Aorta (tissue), 5 donors: ENCODE measurements around the gene RALGPS2. TPM values are rescaled to one million over a fixed set of nuclear protein-coding genes. Genes with fewer than 3 reads are reported as not detected.

ENCODE experiments used
- ATAC-seq: fragments of 200-7000 bp; cut with Tn5 transposase; one replicate; pipeline ENCODE4 v1.9.1; 2022; ENCODE audit warnings: moderate library complexity; ENCODE audit not compliant: low FRiP score
- DNase-seq, 2 donors: peaks; one replicate each; pipeline ENCODE4 v3.0.0-alpha.2; 2020
- H3K27ac ChIP-seq, 2 donors: one replicate each; pipeline ENCODE4 v1.5.1; 2013; ENCODE audit warnings: low read length in 2 of 2, mild to moderate bottlenecking in 2 of 2, moderate library complexity in 2 of 2, control low read depth in 1 of 2, inconsistent platforms in 1 of 2, low read depth in 1 of 2
- H3K27me3 ChIP-seq, 2 donors: one replicate each; pipeline ENCODE4 v1.6.1; 2013; ENCODE audit warnings: control low read depth in 1 of 2, low read length in 1 of 2, mild to moderate bottlenecking in 1 of 2, moderate library complexity in 1 of 2; ENCODE audit not compliant: insufficient read depth in 2 of 2, control insufficient read depth in 1 of 2
- H3K36me3 ChIP-seq, 2 donors: one replicate each; pipeline ENCODE4 v1.6.1; 2013; ENCODE audit warnings: control low read depth in 1 of 2, low read length in 1 of 2, mild to moderate bottlenecking in 1 of 2; ENCODE audit not compliant: insufficient read depth in 2 of 2, control insufficient read depth in 1 of 2
- H3K4me1 ChIP-seq, 2 donors: one replicate each; pipeline ENCODE4 v1.6.1; 2013; ENCODE audit warnings: low read length in 2 of 2, control low read depth in 1 of 2, mild to moderate bottlenecking in 1 of 2, moderate library complexity in 1 of 2; ENCODE audit not compliant: insufficient read depth in 2 of 2, control insufficient read depth in 1 of 2
- H3K4me3 ChIP-seq, 2 donors: one replicate each; pipeline ENCODE4 v1.5.1; 2013; ENCODE audit warnings: low read length in 2 of 2, control low read depth in 1 of 2, mild to moderate bottlenecking in 1 of 2
- H3K9me3 ChIP-seq: one replicate; pipeline ENCODE4 v1.6.1; 2013; ENCODE audit warnings: mild to moderate bottlenecking, low read length; ENCODE audit not compliant: control insufficient read depth
- whole genome bisulfite sequencing, 2 donors: extraction: QIAGEN DNeasy Blood & Tissue Kit; methylation state at CpG; one replicate each; pipeline ENCODE4 v1.1.7; 2013; 5-methylcytosine and 5-hydroxymethylcytosine counted together
- intact Hi-C, 2 donors: fragments of 100-400 bp; cut with DNase I; formaldehyde crosslinking; loops; one replicate each; pipeline versions ENCODE4 v1.14.2 to v1.15.0; 2022
- long read RNA-seq, 2 donors: library from polyadenylated mRNA; unstranded; transcript quantifications; one replicate each; pipeline ENCODE4 v2.0.0, GENCODE V29; 2020 to 2021
- polyA plus RNA-seq, 2 donors: library from polyadenylated mRNA; stranded (reverse); fragments of 200-250 nt; gene quantifications; one replicate each; pipeline ENCODE4 v1.2.3, GENCODE V29; 2013
- total RNA-seq, 2 donors: library from RNA; stranded (reverse); fragmentation: NEBNext Ultra II Directional; extraction: Animal tissue kit (Norgen Biotek cat#: 25700); gene quantifications; one replicate each; pipeline ENCODE4 v1.2.1, GENCODE V29; 2021
- donor health status: healthy with polysubstance abuse.
- donor health status: Bipolar disorder and iron deficiency.
- donor health status: DM: no; HTN: no; CAD: no.
- donor health status: DM: no; HTN: no; CAD: no.
- donor health status: DM: yes; HTN: yes; CAD: no.

The RALGPS2 gene
- total RNA-seq (10 to 100 TPM in 1 of 2 donors, 1 to 10 TPM in 1; 3.5 to 14.1 TPM), polyA plus RNA-seq (1 to 10 TPM in 1 of 2 donors, under 1 TPM in 1; 0.18 to 6.1 TPM)
- long read RNA-seq, donor 1, partial matches to known transcripts, result 1 of 5 reads
- long read RNA-seq, donor 1, other reads (novel, unspliced or antisense), result 4 of 5 reads
- long read RNA-seq, donor 2, full-length matches to known transcripts, result 1 of 5 reads
- long read RNA-seq, donor 2, partial matches to known transcripts, result 1 of 5 reads
- long read RNA-seq, donor 2, other reads (novel, unspliced or antisense), result 3 of 5 reads

DNA sequence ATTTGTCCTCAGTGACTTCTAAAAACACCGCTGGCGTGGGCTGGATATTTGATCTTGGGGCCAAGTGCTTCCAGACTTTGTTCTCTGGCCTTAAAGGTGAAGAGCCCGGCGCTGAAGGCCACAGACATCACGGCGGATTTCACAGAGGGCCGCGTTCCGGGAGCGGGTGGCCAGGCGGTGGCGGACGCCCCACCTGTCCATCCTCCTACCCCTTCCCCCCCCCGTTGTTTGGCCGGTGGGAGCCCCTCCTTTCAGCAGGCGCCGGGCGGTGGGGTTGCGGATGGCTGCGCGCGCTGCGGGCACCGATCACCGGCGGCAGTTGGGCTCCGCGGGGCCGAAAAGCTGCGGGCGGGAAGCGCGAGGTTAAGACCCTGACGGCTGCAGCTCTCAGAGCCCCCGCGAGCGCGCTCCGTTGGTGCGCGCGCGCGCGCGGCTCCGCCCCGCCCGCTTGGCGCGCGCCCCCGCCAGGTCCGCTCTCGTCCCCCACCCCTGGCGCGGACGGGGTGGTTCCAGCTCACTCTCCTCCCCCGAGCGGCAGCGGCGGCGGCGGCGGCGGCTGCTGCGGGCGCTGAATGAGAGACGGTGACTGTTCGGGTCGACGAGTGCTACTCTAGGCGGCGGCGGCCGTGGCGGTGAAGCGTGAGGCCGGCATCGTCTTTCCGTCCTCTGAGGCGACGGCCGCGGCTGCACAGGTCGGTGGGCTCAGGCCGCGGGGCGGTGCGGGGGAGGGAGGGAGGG lies at the start of gene RALGPS2:
RALGPS2 (plus strand) TSS at position 517 of the 738 bp plus-strand sequence. CDS start 51,521 bp downstream, outside the sequence.
- Histone ChIP-seq H3K4me1 (no peaks in the 10 kb centered on the region), H3K27me3 (no peaks in the 10 kb centered on the region), H3K4me3 (peak within 1 kb of the TSS; percentile 72 to 79), H3K36me3 (no peaks in the 10 kb centered on the region), H3K27ac (no peak within 1 kb of the TSS), H3K9me3 (no peaks in the 10 kb centered on the region)
- WGBS, 2 donors, result 2 to 7% methylated on average over 21 to 90 of the region's 90 CpGs
- peak; percentile 92 for ATAC-seq
- intact Hi-C loops, result no loop called here
- peak; percentile 78 to 88 for DNase-seq

- H3K4me3 ChIP-seq, result no peak overlapping the region
- ATAC-seq (no peak), DNase-seq (no peak)
- no peaks in the 10 kb centered on the region for H3K36me3 ChIP-seq
- WGBS, 2 donors, result 85 to 88% methylated on average over 2 of the region's 2 CpGs
- intact Hi-C loops, result no loop called here
- no peaks in the 10 kb centered on the region for H3K4me1 ChIP-seq
- H3K9me3 ChIP-seq, result no peaks in the 10 kb centered on the region
- no peaks in the 10 kb centered on the region for H3K27me3 ChIP-seq
- no peak overlapping the region for H3K27ac ChIP-seq
Measured at GRCh38 chr1:178679237-178679636, 45.8 kb upstream of the RALGPS2 start.

DNA sequence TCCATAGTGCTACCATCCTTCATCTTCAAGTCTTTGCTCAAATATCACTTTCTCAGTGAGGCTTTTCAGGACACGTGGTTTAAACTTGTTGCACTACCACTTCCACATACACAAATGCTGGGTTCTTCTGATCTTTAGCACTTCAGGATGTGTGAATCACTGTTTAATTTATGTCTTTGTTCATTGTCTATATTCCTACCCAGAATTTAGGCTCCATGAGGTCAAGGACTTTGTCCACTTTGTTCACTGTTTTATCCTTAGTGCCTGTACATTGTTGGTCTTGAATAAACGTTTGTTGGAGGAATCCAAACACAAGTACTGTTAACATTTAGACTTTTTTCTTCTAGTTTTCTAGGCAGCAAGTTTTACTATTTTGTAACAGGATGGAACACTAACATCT lies 42.6 kb upstream of the RALGPS2 start:
- no peak for ATAC-seq
- intact Hi-C loops, result no loop called here
- H3K4me1 ChIP-seq, result no peaks in the 10 kb centered on the region
- H3K4me3 ChIP-seq, result no peak overlapping the region
- H3K27me3 ChIP-seq, result no peaks in the 10 kb centered on the region
- WGBS, 2 donors, result 39 to 45% methylated on average over 2 of the region's 2 CpGs
- no peak overlapping the region for H3K27ac ChIP-seq
- no peaks in the 10 kb centered on the region for H3K36me3 ChIP-seq
- H3K9me3 ChIP-seq, result no peaks in the 10 kb centered on the region
- no peak for DNase-seq

- ATAC-seq, result no peak
- 83 to 86% methylated on average over 2 of the region's 2 CpGs for WGBS, 2 donors
- Histone ChIP-seq H3K4me3 (no peak overlapping the region), H3K36me3 (no peaks in the 10 kb centered on the region), H3K9me3 (no peaks in the 10 kb centered on the region), H3K27ac (no peak overlapping the region), H3K27me3 (no peaks in the 10 kb centered on the region), H3K4me1 (no peaks in the 10 kb centered on the region)
- DNase-seq, result no peak
- intact Hi-C loops, result no loop called here
Measured at GRCh38 chr1:178682886-178683285, 42.2 kb upstream of the RALGPS2 start.

DNA sequence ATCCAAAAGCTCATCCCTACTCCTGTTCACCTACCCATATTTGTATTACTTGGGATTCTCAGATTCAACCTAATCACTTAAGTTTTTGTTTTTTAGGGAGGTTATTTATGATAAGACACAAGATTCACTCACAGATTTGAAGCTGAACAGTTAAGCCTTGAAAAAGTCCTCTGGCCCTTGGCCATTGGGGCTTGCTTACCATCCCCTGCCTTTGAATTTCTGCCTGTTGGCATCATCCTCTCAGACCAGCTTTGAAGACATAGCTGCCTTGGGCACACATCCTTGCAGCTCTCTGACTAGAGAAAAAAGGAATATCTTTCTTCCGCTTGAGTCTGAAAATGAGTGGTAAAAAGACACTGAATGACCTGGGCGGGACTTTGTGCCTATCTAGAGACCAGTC lies 41.8 kb upstream of the RALGPS2 start:
- no peak overlapping the region for H3K27ac ChIP-seq
- H3K36me3 ChIP-seq, result no peaks in the 10 kb centered on the region
- no peak for ATAC-seq
- H3K27me3 ChIP-seq, result no peaks in the 10 kb centered on the region
- H3K4me1 ChIP-seq, result no peaks in the 10 kb centered on the region
- no peaks in the 10 kb centered on the region for H3K9me3 ChIP-seq
- no peak for DNase-seq
- H3K4me3 ChIP-seq, result no peak overlapping the region
- intact Hi-C loops, result no loop called here
- WGBS, 2 donors, result 95 to 98% methylated on average over 2 of the region's 2 CpGs

DNA sequence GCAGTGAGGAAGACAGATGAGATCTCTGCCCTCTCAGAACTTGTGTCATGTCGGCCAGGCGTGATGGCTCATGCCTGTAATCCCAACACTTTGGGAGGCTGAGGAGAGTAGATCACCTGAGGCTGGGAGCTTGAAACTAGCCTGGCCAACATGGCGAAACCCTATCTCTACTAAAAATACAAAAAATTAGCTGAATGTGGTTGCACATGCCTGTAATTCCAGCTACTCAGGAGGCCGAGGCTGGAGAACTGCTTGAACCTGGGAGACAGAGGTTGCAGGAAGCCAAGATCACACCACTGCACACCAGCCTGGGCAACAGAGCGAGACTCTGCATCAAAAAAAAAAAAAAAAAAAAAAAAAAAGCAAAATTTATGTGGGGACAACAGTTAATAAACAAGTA lies 40.9 kb upstream of the RALGPS2 start:
- Histone ChIP-seq H3K27ac (no peak overlapping the region), H3K4me3 (no peak overlapping the region), H3K27me3 (no peaks in the 10 kb centered on the region), H3K4me1 (no peaks in the 10 kb centered on the region), H3K9me3 (no peaks in the 10 kb centered on the region), H3K36me3 (no peaks in the 10 kb centered on the region)
- ATAC-seq, result no peak
- WGBS, 2 donors, result 88 to 93% methylated on average over 5 of the region's 5 CpGs
- intact Hi-C loops, result no loop called here
- DNase-seq, result no peak

GRCh38 chr1:178684542-178685000 lies 40.5 kb upstream of the RALGPS2 start:
- intact Hi-C loops, result no loop called here
- Histone ChIP-seq H3K9me3 (no peaks in the 10 kb centered on the region), H3K4me1 (no peaks in the 10 kb centered on the region), H3K27ac (no peak overlapping the region), H3K36me3 (no peaks in the 10 kb centered on the region), H3K4me3 (no peak overlapping the region), H3K27me3 (no peaks in the 10 kb centered on the region)
- DNase-seq (no peak), ATAC-seq (no peak)
- WGBS, 2 donors, result 100% methylated on average over 1 of the region's 1 CpG

- no peaks in the 10 kb centered on the region for H3K36me3 ChIP-seq
Measured at GRCh38 chr1:178686407-178686806, 38.6 kb upstream of the RALGPS2 start.

DNA sequence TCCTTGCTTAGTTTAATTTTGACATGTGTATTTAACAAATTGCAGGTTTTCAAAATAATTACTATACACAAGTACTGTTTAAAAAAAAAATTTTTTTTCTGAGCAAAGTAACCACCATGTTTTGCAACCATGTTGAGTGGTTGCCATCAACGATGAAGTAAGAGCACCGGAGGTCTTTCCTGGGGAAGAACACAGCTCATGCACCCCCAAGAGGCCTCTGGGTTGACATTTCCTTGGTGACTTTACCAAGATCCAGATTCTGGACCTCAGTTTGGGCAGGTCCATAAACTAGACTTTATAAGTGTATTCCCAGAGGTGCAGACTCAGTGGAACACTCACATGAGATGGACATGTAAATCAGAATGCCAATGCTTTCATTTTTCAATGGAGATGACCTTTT lies 36.8 kb upstream of the RALGPS2 start:
- no peak for ATAC-seq
- intact Hi-C loops, result no loop called here

More at GRCh38 chr1:178686407-178686806, 38.6 kb upstream of the RALGPS2 start:
- no peaks in the 10 kb centered on the region for H3K4me1 ChIP-seq
- H3K27ac ChIP-seq, result no peak overlapping the region
- H3K9me3 ChIP-seq, result no peaks in the 10 kb centered on the region
- no peaks in the 10 kb centered on the region for H3K27me3 ChIP-seq
- intact Hi-C loops, result no loop called here
- 93 to 96% methylated on average over 1 of the region's 1 CpG for WGBS, 2 donors
- DNase-seq (no peak), ATAC-seq (no peak)
- no peak overlapping the region for H3K4me3 ChIP-seq

More for the DNA sequence above, 36.8 kb upstream of the RALGPS2 start:
- Histone ChIP-seq H3K4me1 (no peaks in the 10 kb centered on the region), H3K27me3 (no peaks in the 10 kb centered on the region), H3K27ac (no peak overlapping the region), H3K4me3 (no peak overlapping the region), H3K36me3 (no peaks in the 10 kb centered on the region), H3K9me3 (no peaks in the 10 kb centered on the region)
- 78 to 90% methylated on average over 2 of the region's 2 CpGs for WGBS, 2 donors
- DNase-seq, result no peak
